HFFc6 (cell line): ENCODE measurements around the gene HMOX2. TPM values are rescaled to one million over a fixed set of nuclear protein-coding genes. Genes with fewer than 3 reads are reported as not detected.

Experiments
- DNase-seq: peaks from one replicate; pipeline ENCODE4 v3.0.0-alpha.2; 2018
- H3K27ac Mint-ChIP-seq: 2 replicates; pipeline ENCODE4 v1.8.0; 2020; ENCODE audit warnings: mild to moderate bottlenecking, mixed read lengths
- H3K27me3 Mint-ChIP-seq: 2 replicates; pipeline ENCODE4 v1.8.0; 2021; ENCODE audit warnings: mild to moderate bottlenecking, moderate library complexity, mixed read lengths; ENCODE audit not compliant: insufficient read depth
- H3K36me3 Mint-ChIP-seq: 2 replicates; pipeline ENCODE4 v1.8.0; 2021; ENCODE audit warnings: low read depth, mixed read lengths
- H3K4me1 Mint-ChIP-seq: 2 replicates; pipeline ENCODE4 v1.8.0; 2020; ENCODE audit warnings: low read depth, mixed read lengths
- H3K4me3 Mint-ChIP-seq: 2 replicates; pipeline ENCODE4 v1.8.0; 2020; ENCODE audit warnings: mild to moderate bottlenecking, moderate library complexity, mixed read lengths
- H3K9me3 Mint-ChIP-seq: 2 replicates; pipeline ENCODE4 v1.8.0; 2020; ENCODE audit warnings: mild to moderate bottlenecking, mixed read lengths
- CTCF ChIP-seq: fragments of 200-600 bp; sonication (generic); IDR thresholded peaks from 2 replicates; pipeline ENCODE4 v1.5.0; 2021; ENCODE audit warnings: antibody characterized with exemption, mild to moderate bottlenecking
- total RNA-seq, 6 experiments: library from RNA; stranded (reverse); fragmentation: NEBNext Ultra II Directional; extraction: Animal tissue kit (Norgen Biotek cat#: 25700); gene quantifications; 2 replicates in 1 of 6; 3 replicates in 5 of 6; pipeline ENCODE4 v1.2.3, GENCODE V29; 2021

Gene HMOX2
- total RNA-seq, 6 experiments from 2014 or later = 45.2 to 60.5 (median 54.9) TPM

- Mint-ChIP-seq H3K36me3 (peaks cover 17% of the 10 kb centered on the region), H3K9me3 (no peaks in the 10 kb centered on the region), H3K4me1 (peaks cover 55% of the 10 kb centered on the region), H3K27ac (peak overlapping the region; percentile 95), H3K27me3 (no peaks in the 10 kb centered on the region), H3K4me3 (peak overlapping the region; percentile 40)
- no peak for TF ChIP-seq CTCF
- peak; percentile 39 for DNase-seq
These were observed 11.8 kb downstream of the HMOX2 start for GRCh38 chr16:4487955-4488498.

- Mint-ChIP-seq H3K27ac (peak overlapping the region; percentile 95), H3K36me3 (peaks cover 23% of the 10 kb centered on the region), H3K4me3 (peak overlapping the region; percentile 52; the same call in 1 of the 2 replicates), H3K9me3 (no peaks in the 10 kb centered on the region), H3K4me1 (peaks cover 60% of the 10 kb centered on the region), H3K27me3 (no peaks in the 10 kb centered on the region)
- no peak for DNase-seq
- TF ChIP-seq CTCF = no peak
These were observed 12.3 kb downstream of the HMOX2 start for GRCh38 chr16:4488499-4488967.

- no peaks in the 10 kb centered on the region for H3K27me3 Mint-ChIP-seq
- H3K4me1 Mint-ChIP-seq = peaks cover 65% of the 10 kb centered on the region
- H3K9me3 Mint-ChIP-seq = no peaks in the 10 kb centered on the region
- peak overlapping the region; percentile 95 for H3K27ac Mint-ChIP-seq
- peak overlapping the region; percentile 52; the same call in 1 of the 2 replicates for H3K4me3 Mint-ChIP-seq
- H3K36me3 Mint-ChIP-seq = peaks cover 23% of the 10 kb centered on the region
- peak; percentile 72 for DNase-seq
- TF ChIP-seq CTCF = no peak
These were observed 12.8 kb downstream of the HMOX2 start for GRCh38 chr16:4489030-4489429.

GRCh38 chr16:4491898-4492297 is 15.7 kb downstream of the HMOX2 start:
- peaks cover 18% of the 10 kb centered on the region for H3K36me3 Mint-ChIP-seq
- no peak for DNase-seq
- 0 out of 2 replicates have a peak, but pooled peaks cover 3% of the 10 kb centered on the region for H3K9me3 Mint-ChIP-seq
- H3K4me3 Mint-ChIP-seq = no peak overlapping the region
- H3K4me1 Mint-ChIP-seq = peaks cover 78% of the 10 kb centered on the region
- no peak overlapping the region for H3K27ac Mint-ChIP-seq
- TF ChIP-seq CTCF = no peak
- 0 out of 2 replicates have a peak, but pooled peaks cover 3% of the 10 kb centered on the region for H3K27me3 Mint-ChIP-seq

- Mint-ChIP-seq H3K4me3 (peak overlapping the region; percentile 42), H3K27ac (peak overlapping the region; percentile 98), H3K27me3 (0 out of 2 replicates have a peak, but pooled peaks cover 3% of the 10 kb centered on the region), H3K36me3 (peaks cover 34% of the 10 kb centered on the region), H3K4me1 (peaks cover 84% of the 10 kb centered on the region), H3K9me3 (0 out of 2 replicates have a peak, but pooled peaks cover 3% of the 10 kb centered on the region)
- DNase-seq = peak; percentile 78
- no peak for TF ChIP-seq CTCF
These were observed 18.7 kb downstream of the HMOX2 start for GRCh38 chr16:4494746-4495490.
